ENCODE data around the gene FRMPD1. TPM values are rescaled to one million over a fixed set of nuclear protein-coding genes. Genes with fewer than 3 reads are reported as not detected.

The FRMPD1 gene
- total and polyA plus RNA-seq, 2 of the 4 experiments (the other 2 are of a cell fraction): not detected

DNA sequence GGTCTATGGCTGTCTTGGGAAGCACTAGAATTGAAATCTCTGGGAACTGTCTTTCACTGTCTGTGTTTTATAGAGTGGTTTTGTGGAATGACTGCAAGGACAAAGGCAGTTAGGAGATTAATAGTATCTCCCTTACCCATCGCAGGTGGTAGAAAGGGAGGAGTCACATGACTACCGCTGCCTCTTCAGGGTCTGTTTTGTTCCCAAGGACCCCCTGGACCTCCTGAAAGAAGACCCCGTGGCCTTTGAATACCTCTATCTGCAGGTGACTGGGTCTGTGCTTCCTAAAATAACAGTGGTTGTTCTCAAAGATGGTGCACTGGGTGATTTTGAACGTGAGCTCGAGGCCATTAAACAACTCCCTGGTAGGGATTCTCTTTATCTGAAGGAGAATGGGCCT is 80.1 kb downstream of the FRMPD1 start:
- in situ Hi-C loops (cut with MboI; ENCODE audit: low sequenced_read_pairs): no loop called here
- Histone ChIP-seq H3K56ac (ENCODE audit: extremely low read depth, insufficient read depth, low read length) (no peak overlapping the region), H4K8ac (ENCODE audit: low read depth in 2 of 2, low read length in 2 of 2) (no peak overlapping the region), H2BK5ac (ENCODE audit: low read depth, low read length, poor library complexity, severe bottlenecking) (no peak overlapping the region), H3K27me3 (ENCODE audit: control insufficient read depth, insufficient read depth, low read length) (peaks cover 46% of the 10 kb centered on the region), H4K5ac (ENCODE audit: low read depth, low read length) (no peak overlapping the region), H3K4me3 (ENCODE audit: insufficient read depth, low read depth, low read length) (no peak overlapping the region), H3K9ac (ENCODE audit: low read depth, low read length) (no peak overlapping the region), H3K4me2 (ENCODE audit: low read depth, low read length) (no peak overlapping the region), H3K9me3 (ENCODE audit: control insufficient read depth, insufficient read depth, low read length) (no peaks in the 10 kb centered on the region), H3K14ac (replicated peaks; ENCODE audit: low read depth, low read length) (no peak overlapping the region), H3K4ac (ENCODE audit: low read depth, low read length) (no peak overlapping the region), H3K4me1 (ENCODE audit: control insufficient read depth, insufficient read depth, low read length) (no peaks in the 10 kb centered on the region; the same call in 1 of the 2 replicates), H3K27ac (ENCODE audit: insufficient read depth, low read length) (no peak overlapping the region), H2BK120ac (ENCODE audit: low read depth, low read length) (no peak overlapping the region), H3K23ac (ENCODE audit: low read depth, low read length) (no peak overlapping the region), H3K36me3 (ENCODE audit: control insufficient read depth, insufficient read depth, low read length) (no peaks in the 10 kb centered on the region), H4K91ac (ENCODE audit: insufficient read depth, low read depth, low read length) (no peak overlapping the region), H2AK5ac (ENCODE audit: low read depth, low read length) (no peak overlapping the region), H3K18ac (ENCODE audit: low read depth, low read length) (no peak overlapping the region), H2BK15ac (ENCODE audit: low read depth, low read length) (no peak overlapping the region), H3K79me1 (ENCODE audit: low read depth in 1 of 2, low read length in 2 of 2) (no peaks in the 10 kb centered on the region), H2AFZ (replicated peaks; ENCODE audit: low read length, poor library complexity) (no peak overlapping the region), H3K9me1 (ENCODE audit: insufficient read depth, low read length) (peaks cover 2% of the 10 kb centered on the region; the same call in 1 of the 2 replicates), H4K20me1 (ENCODE audit: insufficient read depth, low read length) (no peaks in the 10 kb centered on the region), H2BK20ac (ENCODE audit: low read depth, low read length) (no peak overlapping the region), H2AK9ac (replicated peaks; ENCODE audit: low read depth, low read length, poor library complexity) (no peak overlapping the region)
- ChIA-PET CTCF (no interaction called here), POLR2A (ENCODE audit: unreplicated experiment) (interaction anchor here (0.5 kb wide), 1 partner anchor 24 kb away, joined by 3 read pairs; no protein-coding TSS in a partner anchor)
- WGBS, 2 experiments (ENCODE audit: extremely low coverage in 2 of 2, insufficient read length in 1 of 2): no CpG with 5 or more reads among the region's 5 CpGs
- TF ChIP-seq, protein P1, sequence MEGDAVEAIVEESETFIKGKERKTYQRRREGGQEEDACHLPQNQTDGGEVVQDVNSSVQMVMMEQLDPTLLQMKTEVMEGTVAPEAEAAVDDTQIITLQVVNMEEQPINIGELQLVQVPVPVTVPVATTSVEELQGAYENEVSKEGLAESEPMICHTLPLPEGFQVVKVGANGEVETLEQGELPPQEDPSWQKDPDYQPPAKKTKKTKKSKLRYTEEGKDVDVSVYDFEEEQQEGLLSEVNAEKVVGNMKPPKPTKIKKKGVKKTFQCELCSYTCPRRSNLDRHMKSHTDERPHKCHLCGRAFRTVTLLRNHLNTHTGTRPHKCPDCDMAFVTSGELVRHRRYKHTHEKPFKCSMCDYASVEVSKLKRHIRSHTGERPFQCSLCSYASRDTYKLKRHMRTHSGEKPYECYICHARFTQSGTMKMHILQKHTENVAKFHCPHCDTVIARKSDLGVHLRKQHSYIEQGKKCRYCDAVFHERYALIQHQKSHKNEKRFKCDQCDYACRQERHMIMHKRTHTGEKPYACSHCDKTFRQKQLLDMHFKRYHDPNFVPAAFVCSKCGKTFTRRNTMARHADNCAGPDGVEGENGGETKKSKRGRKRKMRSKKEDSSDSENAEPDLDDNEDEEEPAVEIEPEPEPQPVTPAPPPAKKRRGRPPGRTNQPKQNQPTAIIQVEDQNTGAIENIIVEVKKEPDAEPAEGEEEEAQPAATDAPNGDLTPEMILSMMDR (conservative IDR thresholded peaks at IDR 0.05; ENCODE audit: low read depth, low read length): no peak
- TF ChIP-seq BHLHE40 (IDR thresholded peaks at IDR 0.05; ENCODE audit: low read depth, low read length) (no peak), SMC3 (IDR thresholded peaks at IDR 0.05; ENCODE audit: low read depth, low read length) (no peak), MAZ (IDR thresholded peaks at IDR 0.05; ENCODE audit: borderline replicate concordance, low read depth, low read length) (no peak), FOS (IDR thresholded peaks at IDR 0.05; ENCODE audit: low read depth, low read length) (no peak), POLR2A (IDR thresholded peaks at IDR 0.05; ENCODE audit: low read depth, low read length) (no peak), RAD21 (IDR thresholded peaks at IDR 0.05; ENCODE audit: low read length) (no peak), MXI1 (IDR thresholded peaks at IDR 0.05; ENCODE audit: borderline replicate concordance, low read depth, low read length) (no peak), RFX5 (IDR thresholded peaks at IDR 0.05; ENCODE audit: low read depth, low read length) (no peak), MAFK (IDR thresholded peaks at IDR 0.05; ENCODE audit: low read depth, low read length) (no peak), CHD1 (IDR thresholded peaks at IDR 0.05; ENCODE audit: low read depth, low read length) (no peak), RCOR1 (IDR thresholded peaks at IDR 0.05; ENCODE audit: insufficient replicate concordance, low read length) (no peak), NFE2L2 (IDR thresholded peaks at IDR 0.05; ENCODE audit: low read depth, low read length) (no peak)
- TF ChIP-seq, protein P2, sequence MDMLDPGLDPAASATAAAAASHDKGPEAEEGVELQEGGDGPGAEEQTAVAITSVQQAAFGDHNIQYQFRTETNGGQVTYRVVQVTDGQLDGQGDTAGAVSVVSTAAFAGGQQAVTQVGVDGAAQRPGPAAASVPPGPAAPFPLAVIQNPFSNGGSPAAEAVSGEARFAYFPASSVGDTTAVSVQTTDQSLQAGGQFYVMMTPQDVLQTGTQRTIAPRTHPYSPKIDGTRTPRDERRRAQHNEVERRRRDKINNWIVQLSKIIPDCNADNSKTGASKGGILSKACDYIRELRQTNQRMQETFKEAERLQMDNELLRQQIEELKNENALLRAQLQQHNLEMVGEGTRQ (IDR thresholded peaks at IDR 0.05; ENCODE audit: low read depth, low read length): no peak
- TF ChIP-seq, protein P3, sequence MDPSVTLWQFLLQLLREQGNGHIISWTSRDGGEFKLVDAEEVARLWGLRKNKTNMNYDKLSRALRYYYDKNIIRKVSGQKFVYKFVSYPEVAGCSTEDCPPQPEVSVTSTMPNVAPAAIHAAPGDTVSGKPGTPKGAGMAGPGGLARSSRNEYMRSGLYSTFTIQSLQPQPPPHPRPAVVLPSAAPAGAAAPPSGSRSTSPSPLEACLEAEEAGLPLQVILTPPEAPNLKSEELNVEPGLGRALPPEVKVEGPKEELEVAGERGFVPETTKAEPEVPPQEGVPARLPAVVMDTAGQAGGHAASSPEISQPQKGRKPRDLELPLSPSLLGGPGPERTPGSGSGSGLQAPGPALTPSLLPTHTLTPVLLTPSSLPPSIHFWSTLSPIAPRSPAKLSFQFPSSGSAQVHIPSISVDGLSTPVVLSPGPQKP (IDR thresholded peaks at IDR 0.05; ENCODE audit: borderline replicate concordance, low read depth, low read length): no peak
- intact Hi-C loops (cut with micrococcal nuclease): no loop called here
- dilution Hi-C loops (cut with HindIII; ENCODE audit: low sequenced_read_pairs, unreplicated experiment): no loop called here
- no TSS peak for BruUV-seq (replicated peaks)
- DNase-seq: no peak
- ATAC-seq (ENCODE audit: low read depth): no peak

All from IMR-90 (cell line).